A673 (cell line): ENCODE results near the gene EHD4. TPM values are rescaled to one million over a fixed set of nuclear protein-coding genes. Genes with fewer than 3 reads are reported as not detected.

Experiments
- BruUV-seq: library from RNA; stranded (reverse); fragments of 400-500 nt; replicated peaks from 2 replicates; lab custom pipeline; 2021; lab: Mats Ljungman, UMichigan
- CTCF ChIA-PET: fragments of 300-600 bp; sonication (Branson Sonifier 250); formaldehyde crosslinking; loops from one replicate; lab custom pipeline; 2022; ENCODE audit warnings: antibody characterized with exemption; lab: Charles Lee
- POLR2A ChIA-PET: fragments of 300-600 bp; sonication (Branson Sonifier 250); formaldehyde crosslinking; loops from one replicate; lab custom pipeline; 2022; ENCODE audit warnings: antibody characterized with exemption; ENCODE audit not compliant: low non-redundant PET; lab: Charles Lee
- DNase-seq: peaks from one replicate; pipeline ENCODE4 v3.0.0-alpha.2; 2015; ENCODE audit warnings: low spot score
- H3K27ac ChIP-seq: fragments of 200-600 bp; sonication (generic); 2 replicates; pipeline ENCODE4 v1.5.1; 2016; ENCODE audit warnings: mixed run types, low read depth, mild to moderate bottlenecking, mixed read lengths, antibody characterized with exemption, low read length; ENCODE audit not compliant: poor library complexity, severe bottlenecking
- H3K27me3 ChIP-seq: fragments of 200-600 bp; sonication (generic); replicated peaks from 2 replicates; pipeline ENCODE4 v1.6.1; 2017; ENCODE audit warnings: mixed run types, low read depth, mild to moderate bottlenecking, mixed read lengths, antibody characterized with exemption, low read length; ENCODE audit not compliant: insufficient read depth, poor library complexity
- H3K36me3 ChIP-seq: fragments of 200-600 bp; sonication (generic); 2 replicates; pipeline ENCODE4 v1.6.1; 2016; ENCODE audit warnings: mixed run types, mild to moderate bottlenecking, mixed read lengths, antibody characterized with exemption, low read length; ENCODE audit not compliant: insufficient read depth, poor library complexity, severe bottlenecking
- H3K4me1 ChIP-seq: fragments of 200-600 bp; sonication (generic); 2 replicates; pipeline ENCODE4 v1.6.1; 2017; ENCODE audit warnings: mixed run types, mild to moderate bottlenecking, mixed read lengths, antibody characterized with exemption, low read length; ENCODE audit not compliant: insufficient read depth, poor library complexity, severe bottlenecking
- H3K4me3 ChIP-seq: fragments of 200-600 bp; sonication (generic); 2 replicates; pipeline ENCODE4 v1.5.1; 2016; ENCODE audit warnings: low read depth, mixed run types, mild to moderate bottlenecking, mixed read lengths, low read length; ENCODE audit not compliant: poor library complexity, severe bottlenecking
- H3K9me3 ChIP-seq: fragments of 200-600 bp; sonication (generic); 2 replicates; pipeline ENCODE4 v1.6.1; 2016; ENCODE audit warnings: mixed run types, low read depth, mild to moderate bottlenecking, mixed read lengths, antibody characterized with exemption, low read length; ENCODE audit not compliant: poor library complexity, severe bottlenecking
- CTCF ChIP-seq: fragments of 300-800, 200-600 bp; sonication (generic); conservative IDR thresholded peaks from 2 replicates; pipeline ENCODE4 v1.5.1; 2017; ENCODE audit warnings: low read depth, mild to moderate bottlenecking, antibody characterized with exemption, low read length, moderate library complexity, mixed read lengths
- EZH2 ChIP-seq: fragments of 200-600 bp; sonication (generic); IDR thresholded peaks from 2 replicates; pipeline ENCODE4 v1.6.1; 2017; ENCODE audit warnings: borderline replicate concordance, low read depth, mild to moderate bottlenecking, mixed read lengths, antibody characterized with exemption, low read length; ENCODE audit not compliant: poor library complexity, severe bottlenecking
- intact Hi-C: fragments of 100-400 bp; cut with micrococcal nuclease; formaldehyde crosslinking; loops from one replicate; pipeline ENCODE4 v1.10.0; 2022; ENCODE audit not compliant: unreplicated experiment
- total RNA-seq: library from RNA; stranded (reverse); gene quantifications from 2 replicates; pipeline ENCODE4 v1.2.3, GENCODE V29; 2021

EHD4 gene
- total RNA-seq, 1 experiment from 2014 or later = 29.4 TPM

- H3K4me3 ChIP-seq = no peak overlapping the region
- BruUV-seq = no TSS peak
- POLR2A ChIA-PET = interaction anchor here (0.6 kb wide), 1 partner anchor 445 kb away, joined by 5 read pairs; no protein-coding TSS in a partner anchor
- no peaks in the 10 kb centered on the region for H3K9me3 ChIP-seq
- TF ChIP-seq EZH2 (no peak), CTCF (no peak)
- no peak overlapping the region for H3K27ac ChIP-seq
- intact Hi-C loops = loop anchor here (10.0 kb wide), 1 partner anchor 350 kb away; the partner anchor contains the start of gene TYRO3
- H3K36me3 ChIP-seq = peaks cover 6% of the 10 kb centered on the region
- no peaks in the 10 kb centered on the region for H3K27me3 ChIP-seq
- no peak for DNase-seq
- CTCF ChIA-PET = interaction anchor here (0.6 to 1.9 kb wide), 10 partner anchors 8 to 636 kb away, joined by 3 to 48 read pairs (median 6); partner anchors contain the start of gene MAPKBP1
- no peaks in the 10 kb centered on the region for H3K4me1 ChIP-seq
These were observed 67.1 kb downstream of the EHD4 start for GRCh38 chr15:41905036-41905793.

- Histone ChIP-seq H3K27me3 (no peaks in the 10 kb centered on the region), H3K36me3 (peaks cover 6% of the 10 kb centered on the region), H3K9me3 (no peaks in the 10 kb centered on the region), H3K4me3 (no peak overlapping the region), H3K27ac (no peak overlapping the region), H3K4me1 (no peaks in the 10 kb centered on the region)
- ChIA-PET CTCF (interaction anchor here (0.6 to 1.9 kb wide), 10 partner anchors 9 to 637 kb away, joined by 3 to 48 read pairs (median 6); partner anchors contain the start of gene MAPKBP1), POLR2A (interaction anchor here (0.6 kb wide), 1 partner anchor 445 kb away, joined by 5 read pairs; no protein-coding TSS in a partner anchor)
- TF ChIP-seq CTCF = peak; percentile 92
- no peak for TF ChIP-seq EZH2
- intact Hi-C loops = loop anchor here (1.0 to 10.0 kb wide), 3 partner anchors 132 to 437 kb away; partner anchors contain the start of gene TYRO3
- no TSS peak for BruUV-seq
- DNase-seq = peak; percentile 77
These were observed 67.8 kb downstream of the EHD4 start for GRCh38 chr15:41904541-41905005.

GRCh38 chr15:41903782-41904181 lies 68.6 kb downstream of the EHD4 start:
- TF ChIP-seq CTCF = no peak
- TF ChIP-seq EZH2 = no peak
- no TSS peak for BruUV-seq
- H3K27me3 ChIP-seq = no peaks in the 10 kb centered on the region
- DNase-seq = no peak
- no peak overlapping the region for H3K4me3 ChIP-seq
- peaks cover 2% of the 10 kb centered on the region for H3K36me3 ChIP-seq
- H3K27ac ChIP-seq = no peak overlapping the region
- ChIA-PET POLR2A (no interaction called here), CTCF (interaction anchor here (1.7 to 1.9 kb wide), 2 partner anchors 131 to 438 kb away, joined by 10 to 48 read pairs; partner anchors contain the start of gene MAPKBP1)
- no peaks in the 10 kb centered on the region for H3K9me3 ChIP-seq
- intact Hi-C loops = loop anchor here (1.0 to 10.0 kb wide), 3 partner anchors 131 to 436 kb away; partner anchors contain the start of gene TYRO3
- no peaks in the 10 kb centered on the region for H3K4me1 ChIP-seq
